GM18502 (cell line): ENCODE results near the gene CCND1.
"Not testable (repeated sequence)": the region's sequence is repeated elsewhere in the genome, so short reads cannot be mapped to it uniquely, and the experiment has no call there.

Source experiments
- ATAC-seq: cut with Tn5 transposase; IDR thresholded peaks from one replicate; pipeline ENCODE4 v1.9.1; 2021; ENCODE audit warnings: mild to moderate bottlenecking; ENCODE audit not compliant: unreplicated experiment, poor library complexity

CCND1 gene

GRCh38 chr11:69684651-69685050 lies 43.7 kb downstream of the CCND1 start:
- no peak for ATAC-seq

GRCh38 chr11:69685348-69685747 lies 44.4 kb downstream of the CCND1 start:
- no peak for ATAC-seq

- ATAC-seq: no peak
These were observed 45.5 kb downstream of the CCND1 start for GRCh38 chr11:69686452-69686851.

GRCh38 chr11:69686856-69687255 lies 45.9 kb downstream of the CCND1 start:
- no peak for ATAC-seq

- not testable (repeated sequence) for ATAC-seq
These were observed 47.2 kb downstream of the CCND1 start for GRCh38 chr11:69687969-69688771.

- ATAC-seq: no peak
These were observed 48.7 kb downstream of the CCND1 start for GRCh38 chr11:69689484-69690319.

GRCh38 chr11:69691463-69691862 lies 50.5 kb downstream of the CCND1 start:
- ATAC-seq: no peak

- ATAC-seq: no peak
These were observed 51.5 kb downstream of the CCND1 start for GRCh38 chr11:69692422-69692821.

GRCh38 chr11:69694781-69695180 lies 53.8 kb downstream of the CCND1 start:
- ATAC-seq: no peak

GRCh38 chr11:69695581-69695980 lies 54.6 kb downstream of the CCND1 start:
- no peak for ATAC-seq

GRCh38 chr11:69695995-69696394 lies 55.0 kb downstream of the CCND1 start:
- not testable (repeated sequence) for ATAC-seq

- ATAC-seq: no peak
These were observed 56.0 kb downstream of the CCND1 start for GRCh38 chr11:69696749-69697468.

- ATAC-seq: no peak
These were observed 56.5 kb downstream of the CCND1 start for GRCh38 chr11:69697469-69697843.

GRCh38 chr11:69697861-69698260 lies 56.9 kb downstream of the CCND1 start:
- ATAC-seq: no peak

- ATAC-seq: no peak
These were observed 57.4 kb downstream of the CCND1 start for GRCh38 chr11:69698362-69698761.

- no peak for ATAC-seq
These were observed 58.3 kb downstream of the CCND1 start for GRCh38 chr11:69699213-69699612.

GRCh38 chr11:69700278-69701140 lies 59.6 kb downstream of the CCND1 start:
- ATAC-seq: no peak

GRCh38 chr11:69702239-69702691 lies 61.3 kb downstream of the CCND1 start:
- ATAC-seq: no peak

GRCh38 chr11:69702769-69703452 lies 62.0 kb downstream of the CCND1 start:
- ATAC-seq: no peak
